H1 (cell line): ENCODE measurements around the gene MYL11. TPM values are rescaled to one million over a fixed set of nuclear protein-coding genes. Genes with fewer than 3 reads are reported as not detected.

ENCODE experiments used
- CTCF ChIA-PET: fragments of 300-600 bp; sonication (Branson Sonifier 250); formaldehyde crosslinking; loops from one replicate; lab custom pipeline; 2021; ENCODE audit not compliant: partially characterized antibody; lab: Charles Lee
- POLR2A ChIA-PET: fragments of 300-600 bp; sonication (Branson Sonifier 250); formaldehyde crosslinking; loops from one replicate; lab custom pipeline; 2021; ENCODE audit warnings: inconsistent platforms; ENCODE audit not compliant: partially characterized antibody; lab: Charles Lee
- DNase-seq, 2 experiments: peaks; one replicate each; pipeline versions ENCODE4 v3.0.0 to v3.0.0-alpha.2; 2010 to 2022; ENCODE audit warnings: low spot score in 2 of 2, low read depth in 1 of 2, mixed read lengths in 1 of 2
- FAIRE-seq: peaks from 2 replicates; lab custom pipeline; 2011; peaks lifted over from hg19 to GRCh38; lab: Jason Lieb, UNC
- H2AFZ ChIP-seq: 2 replicates; pipeline ENCODE4 v1.8.1; 2012; ENCODE audit warnings: low read length, inconsistent platforms
- H2AK5ac ChIP-seq: 2 replicates; pipeline ENCODE4 v1.6.1; 2013; ENCODE audit warnings: low read depth, low read length
- H2BK120ac ChIP-seq: replicated peaks from 2 replicates; pipeline ENCODE3; 2013; ENCODE audit warnings: low read depth, low read length, inconsistent platforms
- H2BK12ac ChIP-seq: 2 replicates; pipeline ENCODE4 v1.6.1; 2013; ENCODE audit warnings: low read depth, low read length
- H2BK15ac ChIP-seq: 2 replicates; pipeline ENCODE4 v1.6.1; 2013; ENCODE audit warnings: low read length
- H2BK20ac ChIP-seq: 2 replicates; pipeline ENCODE4 v1.6.1; 2013; ENCODE audit warnings: low read length
- H2BK5ac ChIP-seq: 2 replicates; pipeline ENCODE4 v1.6.1; 2013; ENCODE audit warnings: low read depth, low read length
- H3K14ac ChIP-seq: 2 replicates; pipeline ENCODE4 v1.6.1; 2013; ENCODE audit warnings: inconsistent platforms; ENCODE audit not compliant: insufficient read length
- H3K18ac ChIP-seq: 2 replicates; pipeline ENCODE4 v1.6.1; 2013; ENCODE audit warnings: low read length; ENCODE audit errors: extremely low read depth
- H3K23ac ChIP-seq: 2 replicates; pipeline ENCODE4 v1.6.1; 2013; ENCODE audit warnings: inconsistent platforms; ENCODE audit not compliant: insufficient read length
- H3K23me2 ChIP-seq: 2 replicates; pipeline ENCODE4 v1.6.1; 2013; ENCODE audit warnings: low read depth, low read length
- H3K27ac ChIP-seq: 2 replicates; pipeline ENCODE4 v1.6.1; 2011; ENCODE audit warnings: low read depth, low read length, inconsistent platforms
- H3K27me3 ChIP-seq, 4 experiments: replicated peaks in 1 of 4; 1 replicate in 1 of 4; 2 replicates in 3 of 4; pipeline versions ENCODE4 v1.6.1 to v1.8.1; 2011 to 2013; ENCODE audit warnings: low read length in 3 of 4, mild to moderate bottlenecking in 3 of 4, inconsistent platforms in 2 of 4, mixed read lengths in 2 of 4, moderate library complexity in 1 of 4; ENCODE audit not compliant: control insufficient read depth in 3 of 4, insufficient read depth in 3 of 4; ENCODE audit errors: extremely low read depth in 1 of 4
- H3K36me3 ChIP-seq, 4 experiments: 2 replicates each; pipeline versions ENCODE4 v1.6.1 to v1.8.1; 2011 to 2013; ENCODE audit warnings: mild to moderate bottlenecking in 4 of 4, low read length in 3 of 4, moderate library complexity in 2 of 4, control low read depth in 1 of 4, inconsistent platforms in 1 of 4; ENCODE audit not compliant: insufficient read depth in 4 of 4, control insufficient read depth in 2 of 4
- H3K4ac ChIP-seq: replicated peaks from 2 replicates; pipeline ENCODE3; 2013; ENCODE audit warnings: low read length, low read depth, mixed read lengths, inconsistent platforms; ENCODE audit not compliant: insufficient read length
- H3K4me1 ChIP-seq, 4 experiments: replicated peaks in 1 of 4; 1 replicate in 1 of 4; 2 replicates in 3 of 4; pipeline versions ENCODE4 v1.6.1 to v1.8.1; 2011 to 2013; ENCODE audit warnings: low read length in 3 of 4, inconsistent platforms in 2 of 4, mixed read lengths in 1 of 4; ENCODE audit not compliant: insufficient read depth in 4 of 4, control insufficient read depth in 3 of 4
- H3K4me2 ChIP-seq, 2 experiments: 2 replicates each; pipeline versions ENCODE4 v1.6.1 to v1.8.1; 2011 to 2013; ENCODE audit warnings: low read depth in 2 of 2, low read length in 2 of 2, control low read depth in 1 of 2, inconsistent platforms in 1 of 2, mild to moderate bottlenecking in 1 of 2; ENCODE audit not compliant: insufficient read depth in 1 of 2
- H3K4me3 ChIP-seq, 4 experiments: fragments of 200-600, 300-600 bp in 1 of 4; sonication (generic), shearing (Covaris generic), sonication (Bioruptor Twin) in 1 of 4; 2 replicates each; pipeline versions ENCODE4 v1.5.1 to v1.8.1; 2011 to 2016; ENCODE audit warnings: low read length in 4 of 4, low read depth in 3 of 4, control low read depth in 2 of 4, inconsistent platforms in 2 of 4, mild to moderate bottlenecking in 2 of 4, mixed read lengths in 1 of 4, moderate library complexity in 1 of 4; ENCODE audit not compliant: insufficient read depth in 2 of 4; ENCODE audit errors: extremely low read depth in 1 of 4
- H3K56ac ChIP-seq: replicated peaks from 2 replicates; pipeline ENCODE3; 2013; ENCODE audit warnings: low read depth, mild to moderate bottlenecking, mixed read lengths, low read length, inconsistent platforms; ENCODE audit not compliant: insufficient read length
- H3K79me1 ChIP-seq: 2 replicates; pipeline ENCODE4 v1.6.1; 2013; ENCODE audit warnings: low read depth, low read length, control low read depth
- H3K79me2 ChIP-seq, 2 experiments: 2 replicates each; pipeline versions ENCODE4 v1.6.1 to v1.8.1; 2012 to 2013; ENCODE audit warnings: low read length in 2 of 2, mild to moderate bottlenecking in 2 of 2, inconsistent platforms in 1 of 2; ENCODE audit not compliant: insufficient read depth in 2 of 2, control insufficient read depth in 1 of 2
- H3K9ac ChIP-seq, 4 experiments: replicated peaks in 1 of 4; 1 replicate in 1 of 4; 2 replicates in 3 of 4; pipeline versions ENCODE4 v1.6.1 to v1.8.1; 2011 to 2013; ENCODE audit warnings: low read depth in 3 of 4, low read length in 3 of 4, control low read depth in 2 of 4, mild to moderate bottlenecking in 2 of 4, moderate library complexity in 2 of 4, inconsistent platforms in 1 of 4; ENCODE audit errors: extremely low read depth in 1 of 4
- H3K9me3 ChIP-seq, 2 experiments: 2 replicates each; pipeline versions ENCODE4 v1.6.1 to v1.8.1; 2012 to 2013; ENCODE audit warnings: mild to moderate bottlenecking in 2 of 2, moderate library complexity in 2 of 2, control low read depth in 1 of 2, inconsistent platforms in 1 of 2, low read depth in 1 of 2, low read length in 1 of 2, mixed read lengths in 1 of 2; ENCODE audit not compliant: insufficient read depth in 2 of 2
- H4K20me1 ChIP-seq, 2 experiments: replicated peaks in 1 of 2; 2 replicates each; pipeline versions ENCODE3 to v1.8.1; 2011 to 2013; ENCODE audit warnings: inconsistent platforms in 2 of 2, low read length in 2 of 2, mild to moderate bottlenecking in 1 of 2; ENCODE audit not compliant: insufficient read depth in 2 of 2, control insufficient read depth in 1 of 2
- H4K5ac ChIP-seq: 2 replicates; pipeline ENCODE4 v1.6.1; 2013; ENCODE audit warnings: low read length, low read depth, mixed read lengths, inconsistent platforms; ENCODE audit not compliant: insufficient read length
- H4K8ac ChIP-seq: 2 replicates; pipeline ENCODE4 v1.8.0; 2013; ENCODE audit warnings: mild to moderate bottlenecking, moderate library complexity, low read length, inconsistent platforms; ENCODE audit not compliant: insufficient read depth; ENCODE audit errors: extremely low read depth
- H4K91ac ChIP-seq: replicated peaks from 2 replicates; pipeline ENCODE3; 2013; ENCODE audit warnings: low read length, mixed read lengths, inconsistent platforms; ENCODE audit not compliant: insufficient read length
- CBX8 ChIP-seq: fragments of 300-800, 300-1000 bp; sonication (generic); IDR thresholded peaks from 2 replicates; pipeline ENCODE4 v1.7.1; 2016; ENCODE audit warnings: low read depth, low read length, borderline replicate concordance
- CHD2 ChIP-seq: IDR thresholded peaks from 2 replicates; pipeline ENCODE4 v1.6.1; 2012; ENCODE audit warnings: low read length, improper control_type of control experiment
- CREB1 ChIP-seq: IDR thresholded peaks from 2 replicates; pipeline ENCODE4 v1.6.1; 2012; ENCODE audit warnings: inconsistent platforms
- EGR1 ChIP-seq: IDR thresholded peaks from 2 replicates; pipeline ENCODE4 v1.6.1; 2011; ENCODE audit warnings: low read depth, low read length, borderline replicate concordance
- HDAC2 ChIP-seq, 2 experiments: fragments of 300-600 bp in 1 of 2; sonication (generic) in 1 of 2; IDR thresholded peaks; 2 replicates each; pipeline ENCODE4 v1.6.1; 2011 to 2012; ENCODE audit warnings: low read depth in 2 of 2, low read length in 2 of 2, mild to moderate bottlenecking in 2 of 2, moderate library complexity in 2 of 2, borderline replicate concordance in 1 of 2, inconsistent platforms in 1 of 2
- JUN ChIP-seq: IDR thresholded peaks from 2 replicates; pipeline ENCODE4 v1.6.1; 2011; ENCODE audit warnings: low read depth, mild to moderate bottlenecking, improper control_type of control experiment, low read length
- PHF8 ChIP-seq: fragments of 200-600 bp; sonication (generic); conservative IDR thresholded peaks from 2 replicates; pipeline ENCODE4 v1.7.1; 2012; ENCODE audit warnings: low read depth, mild to moderate bottlenecking, inconsistent platforms, low read length, moderate library complexity
- POLR2A ChIP-seq, 2 experiments: IDR thresholded peaks; 1 replicate in 1 of 2; 2 replicates in 1 of 2; pipeline ENCODE4 v1.6.1; 2011; ENCODE audit warnings: low read depth in 2 of 2, low read length in 2 of 2, mild to moderate bottlenecking in 2 of 2; ENCODE audit errors: control extremely low read depth in 1 of 2
- POLR2AphosphoS5 ChIP-seq: IDR thresholded peaks from 2 replicates; pipeline ENCODE4 v1.6.1; 2011; ENCODE audit warnings: low read depth, low read length
- RNF2 ChIP-seq: fragments of 200-900, 300-1000 bp; sonication (generic); IDR thresholded peaks from 2 replicates; pipeline ENCODE4 v1.7.1; 2016; ENCODE audit warnings: borderline replicate concordance, low read depth, mild to moderate bottlenecking, antibody characterized with exemption, low read length; ENCODE audit not compliant: poor library complexity, severe bottlenecking; ENCODE audit errors: missing control alignments
- SAP30 ChIP-seq: fragments of 300-600 bp; sonication (generic); IDR thresholded peaks from 2 replicates; pipeline ENCODE4 v1.7.1; 2012; ENCODE audit warnings: low read length, moderate library complexity, mild to moderate bottlenecking, inconsistent platforms; ENCODE audit not compliant: insufficient read depth, insufficient replicate concordance
- SIX5 ChIP-seq: IDR thresholded peaks from 2 replicates; pipeline ENCODE4 v1.6.1; 2011; ENCODE audit warnings: mild to moderate bottlenecking, low read depth, low read length
- SRF ChIP-seq: IDR thresholded peaks from 2 replicates; pipeline ENCODE4 v1.6.1; 2011; ENCODE audit warnings: mild to moderate bottlenecking, low read depth, low read length, moderate library complexity
- TBP ChIP-seq: IDR thresholded peaks from 2 replicates; pipeline ENCODE4 v1.6.1; 2011; ENCODE audit warnings: low read depth, low read length, improper control_type of control experiment
- WGBS, 2 experiments: shearing (Covaris generic) in 1 of 2; methylation state at CpG; one replicate each; pipeline versions ENCODE4 v1.1.6 to v1.1.7; 2013 to 2015; ENCODE audit warnings: low lambda C conversion rate in 2 of 2, mixed read lengths in 2 of 2, inconsistent platforms in 1 of 2, low coverage in 1 of 2, missing lambda C conversion rate in 1 of 2; ENCODE audit not compliant: insufficient replicate concordance in 2 of 2, insufficient coverage in 1 of 2, insufficient read length in 1 of 2; ENCODE audit errors: extremely low coverage in 1 of 2, missing lambda C conversion rate in 1 of 2; 5-methylcytosine and 5-hydroxymethylcytosine counted together
- polyA plus RNA-seq, 7 experiments: library from polyadenylated mRNA; depleted of rRNA in 3 of 7; stranded (reverse) in 5 of 7; unstranded in 2 of 7; fragments of >200 nt in 5 of 7; fragments of 200-250 nt in 2 of 7; gene quantifications; 1 replicate in 5 of 7; 2 replicates in 1 of 7; 4 replicates in 1 of 7; pipeline versions ENCODE4 v1.2.1 to v1.2.3, GENCODE V29; 2011 to 2013; ENCODE audit warnings: missing spikeins in 2 of 7, mixed read lengths in 2 of 7
- total RNA-seq: library from RNA; stranded (reverse); fragmentation: NEBNext Ultra II Directional; extraction: Animal tissue kit (Norgen Biotek cat#: 25700); gene quantifications from 2 replicates; pipeline ENCODE4 v1.2.1, GENCODE V29; 2021
- TF ChIP-seq, protein P1 (sequence below): IDR thresholded peaks from 2 replicates; pipeline ENCODE4 v1.6.1; 2012; ENCODE audit warnings: inconsistent platforms

MYL11 gene
- total and polyA plus RNA-seq, 2 of the 8 experiments (the other 6 are each of a cell fraction or from before 2014, with no cell fraction given), result 1.2 to 1.4 TPM

DNA sequence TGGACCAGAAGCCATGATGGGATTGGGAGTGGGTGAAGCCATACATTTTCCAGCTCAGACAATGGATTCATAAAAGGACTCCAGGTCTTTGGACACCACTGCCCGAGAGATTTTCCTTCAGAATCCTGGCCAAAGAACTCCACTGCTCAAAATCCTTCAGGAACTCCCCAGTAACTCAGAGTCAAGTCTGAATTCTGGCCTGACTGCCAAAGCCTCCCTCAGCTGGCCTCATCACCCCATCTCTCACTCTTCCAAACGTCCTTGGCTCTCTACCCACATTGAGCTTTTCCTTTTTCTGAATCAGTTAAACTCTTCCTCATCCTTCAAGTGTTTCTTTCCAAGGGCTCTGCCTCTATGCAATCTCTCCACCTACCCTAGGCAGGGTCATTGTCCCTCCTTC, 8.9 kb downstream of the MYL11 start:
- Histone ChIP-seq H2BK5ac (no peak overlapping the region), H2BK15ac (no peak overlapping the region), H3K23me2 (peaks cover 3% of the 10 kb centered on the region; the same call in 1 of the 2 replicates), H2AK5ac (no peak overlapping the region), H3K79me2 (no peaks in the 10 kb centered on the region), H4K8ac (no peak overlapping the region), H3K14ac (no peak overlapping the region), H2AFZ (no peak overlapping the region), H3K56ac (no peak overlapping the region), H3K36me3 (no peaks in the 10 kb centered on the region), H3K9me3 (no peaks in the 10 kb centered on the region), H4K91ac (no peak overlapping the region), H3K4me2 (no peak overlapping the region), H3K4me1 (no peaks in the 10 kb centered on the region; a peak in 1 of 7 replicates), H2BK12ac (no peak overlapping the region), H3K27ac (no peak overlapping the region), H3K18ac (no peak overlapping the region), H3K27me3 (no peaks in the 10 kb centered on the region), H3K23ac (no peak overlapping the region), H2BK120ac (no peak overlapping the region), H4K20me1 (no peaks in the 10 kb centered on the region), H2BK20ac (no peak overlapping the region), H3K9ac (no peak overlapping the region), H4K5ac (no peak overlapping the region), H3K4me3 (no peak overlapping the region), H3K79me1 (no peaks in the 10 kb centered on the region), H3K4ac (no peak overlapping the region)
- no peak for DNase-seq
- WGBS, 2 experiments, result 86% methylated on average over 2 of the region's 2 CpGs; no CpG with 5 or more reads in 1 of the 2 experiments
- POLR2A ChIA-PET, result interaction anchor here (0.6 to 13.6 kb wide), 7 partner anchors 12 to 704 kb away, joined by 3 to 151 read pairs (median 3); partner anchors contain the start of gene ZNF48
- FAIRE-seq, result no peak
- CTCF ChIA-PET, result interaction anchor here (1.1 to 2.5 kb wide), 4 partner anchors 12 to 231 kb away, joined by 3 to 9 read pairs (median 4); partner anchors contain the start of gene ZNF48
- no peak for TF ChIP-seq TBP
- no peak for TF ChIP-seq POLR2AphosphoS5
- no peak for TF ChIP-seq SAP30
- TF ChIP-seq HDAC2 (IDR thresholded peaks at IDR 0.05; ENCODE audit: borderline replicate concordance in 1 of 2, low read depth in 2 of 2, low read length in 2 of 2), result no peak
- TF ChIP-seq CHD2, result no peak
- no peak for TF ChIP-seq RNF2
- no peak for TF ChIP-seq POLR2A (IDR thresholded peaks at IDR 0.05; ENCODE audit: control extremely low read depth in 1 of 2, low read depth in 2 of 2, low read length in 2 of 2)
- TF ChIP-seq PHF8, result no peak
- TF ChIP-seq EGR1, result no peak
- TF ChIP-seq SRF, result no peak
- TF ChIP-seq CREB1, result no peak
- no peak for TF ChIP-seq SIX5
- TF ChIP-seq JUN, result no peak
- no peak for TF ChIP-seq CBX8
- TF ChIP-seq, protein P1, sequence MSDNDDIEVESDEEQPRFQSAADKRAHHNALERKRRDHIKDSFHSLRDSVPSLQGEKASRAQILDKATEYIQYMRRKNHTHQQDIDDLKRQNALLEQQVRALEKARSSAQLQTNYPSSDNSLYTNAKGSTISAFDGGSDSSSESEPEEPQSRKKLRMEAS, result no peak
